Spleen (tissue), 11 donors: ENCODE results near the gene PLPP1. TPM values are rescaled to one million over a fixed set of nuclear protein-coding genes. Genes with fewer than 3 reads are reported as not detected.

ENCODE experiments used
- DNase-seq: peaks from one replicate; pipeline ENCODE4 v3.0.0-alpha.2; 2020
- H3K27ac ChIP-seq, 8 donors: fragments of 200-600 bp; sonication (generic) in 7 of 8; 1 replicate in 4 of 8; 2 replicates in 4 of 8; pipeline versions ENCODE4 v1.5.0 to v1.8.0; 2016 to 2021; ENCODE audit warnings: inconsistent platforms in 4 of 8, mild to moderate bottlenecking in 4 of 8, moderate library complexity in 1 of 8
- H3K27me3 ChIP-seq, 7 donors: fragments of 200-600 bp; sonication (generic) in 6 of 7; replicated peaks in 1 of 7; 1 replicate in 4 of 7; 2 replicates in 3 of 7; pipeline versions ENCODE4 v1.5.0 to v1.8.0; 2016 to 2021; ENCODE audit warnings: inconsistent platforms in 3 of 7, mild to moderate bottlenecking in 1 of 7
- H3K36me3 ChIP-seq, 6 donors: fragments of 200-600 bp; sonication (generic) in 5 of 6; 1 replicate in 4 of 6; 2 replicates in 2 of 6; pipeline versions ENCODE4 v1.5.0 to v1.8.0; 2016 to 2021; ENCODE audit warnings: inconsistent platforms in 2 of 6
- H3K4me1 ChIP-seq, 6 donors: fragments of 200-600 bp; sonication (generic) in 5 of 6; 1 replicate in 3 of 6; 2 replicates in 3 of 6; pipeline versions ENCODE4 v1.5.0 to v1.8.0; 2016 to 2021; ENCODE audit warnings: inconsistent platforms in 3 of 6
- H3K4me3 ChIP-seq, 8 donors: fragments of 200-600 bp; sonication (generic) in 7 of 8; 1 replicate in 4 of 8; 2 replicates in 4 of 8; pipeline versions ENCODE4 v1.5.0 to v1.8.0; 2016 to 2021; ENCODE audit warnings: inconsistent platforms in 4 of 8, mild to moderate bottlenecking in 4 of 8, moderate library complexity in 2 of 8
- H3K9me3 ChIP-seq, 8 donors: fragments of 200-600 bp; sonication (generic) in 7 of 8; 1 replicate in 4 of 8; 2 replicates in 4 of 8; pipeline versions ENCODE4 v1.5.0 to v1.8.0; 2016 to 2021; ENCODE audit warnings: inconsistent platforms in 4 of 8
- POLR2A ChIP-seq, 3 donors: fragments of 450-650 bp; IDR thresholded peaks; one replicate each; pipeline ENCODE4 v1.5.1; 2017; ENCODE audit warnings: antibody characterized with exemption in 3 of 3, mild to moderate bottlenecking in 1 of 3
- POLR2AphosphoS5 ChIP-seq, 3 donors: sonication (generic); formaldehyde crosslinking; IDR thresholded peaks; one replicate each; pipeline ENCODE4 v1.5.1; 2017; ENCODE audit warnings: antibody characterized with exemption in 3 of 3
- WGBS, 5 donors: extraction: QIAGEN DNeasy Blood & Tissue Kit in 3 of 5; methylation state at CpG; one replicate each; pipeline versions ENCODE4 v1.1.5 to v1.1.7; 2013 to 2018; 5-methylcytosine and 5-hydroxymethylcytosine counted together
- intact Hi-C: fragments of 100-400 bp; cut with DNase I; formaldehyde crosslinking; loops from one replicate; pipeline ENCODE4 v1.15.0; 2023; ENCODE audit warnings: low total_unique reads
- polyA plus RNA-seq, 3 donors: library from polyadenylated mRNA; stranded (reverse); fragments of 200-250 nt; gene quantifications; one replicate each; pipeline ENCODE4 v1.2.1, GENCODE V29; 2013
- total RNA-seq, 7 donors: library from RNA; depleted of rRNA in 3 of 7; stranded (reverse); fragments of >200 nt in 3 of 7; fragmentation: NEBNext Ultra II Directional in 4 of 7; extraction: Animal tissue kit (Norgen Biotek cat#: 25700) in 4 of 7; gene quantifications; one replicate each; pipeline versions ENCODE4 v1.1.0 to v1.2.1, GENCODE V29; 2016 to 2021
- TF ChIP-seq, protein P1 (sequence below), 11 experiments: fragments of 200-600 bp in 7 of 11; fragments of 450-650 bp in 4 of 11; sonication (generic) in 4 of 11; IDR thresholded peaks in 8 of 11; conservative IDR thresholded peaks in 3 of 11; 1 replicate in 7 of 11; 2 replicates in 4 of 11; pipeline versions ENCODE4 v1.4.0 to v1.8.0; 2016 to 2021; ENCODE audit warnings: antibody characterized with exemption in 11 of 11, inconsistent platforms in 4 of 11, mild to moderate bottlenecking in 1 of 11
- donor health status: healthy with polysubstance abuse.
- donor health status: DM: no; HTN: no; CAD: no; lungs with moderate emphysema.
- donor health status: DM: no; HTN: no; CAD: no.
- donor health status: Bipolar disorder and iron deficiency.
- donor health status: healthy.
- donor health status: DM: no; HTN: no; CAD: no.
- donor health status: DM: yes; HTN: yes; CAD: no.

Gene PLPP1
- total and polyA plus RNA-seq, 10 donors: 17.0 to 95.5 (median 39.2) TPM

DNA sequence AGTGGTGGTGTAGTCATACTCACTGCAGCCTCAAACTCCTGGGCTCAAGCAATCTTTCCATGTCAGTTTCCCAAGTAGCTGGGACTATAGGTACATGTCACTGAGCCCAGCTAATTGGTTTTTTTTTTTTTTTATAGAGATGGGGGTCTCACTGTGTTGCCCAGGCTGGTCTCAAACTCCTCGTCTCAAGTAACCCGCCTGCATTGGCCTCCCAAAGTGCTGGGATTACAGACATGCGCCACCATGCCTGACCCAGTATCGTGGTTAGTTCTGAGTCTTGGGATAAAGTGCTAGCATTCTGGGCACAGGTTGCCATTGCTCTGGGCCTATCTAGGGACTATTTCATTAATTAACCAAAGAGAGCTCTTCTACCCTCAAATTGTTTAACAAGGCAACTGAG, 108.3 kb downstream of the PLPP1 start:
- 96 to 98% (median 97%) methylated on average over 4 of the region's 4 CpGs for WGBS, 5 donors

DNA sequence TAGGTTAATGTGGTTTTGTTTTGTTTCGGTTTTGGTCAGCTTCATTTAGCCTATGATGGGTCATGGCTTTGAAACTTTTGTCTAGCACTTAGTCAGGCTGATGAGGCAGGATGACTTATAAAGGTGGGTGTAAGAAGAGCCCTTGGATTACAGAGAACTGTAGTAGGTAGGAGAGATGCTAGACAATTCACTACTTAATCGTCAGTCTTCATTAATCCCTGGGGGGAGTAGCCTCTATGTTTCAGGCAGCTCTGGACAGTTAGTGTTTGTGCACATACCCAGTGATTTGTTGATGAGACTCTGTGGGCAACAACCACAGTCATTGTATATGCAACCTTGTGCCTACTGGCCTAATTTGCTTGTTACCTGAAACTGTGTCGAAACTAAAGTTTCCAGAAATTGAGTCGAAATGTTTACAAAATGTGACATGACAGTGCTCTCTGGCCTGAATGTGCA, 113.7 kb downstream of the PLPP1 start:
- no peak overlapping the region for H3K4me3 ChIP-seq
- DNase-seq: no peak
- intact Hi-C loops: no loop called here
- WGBS, 5 donors: 76 to 88% (median 78%) methylated on average over 4 of the region's 4 CpGs
- no peaks in the 10 kb centered on the region for H3K27me3 ChIP-seq
- H3K36me3 ChIP-seq: peaks cover 5 to 99% (median 57%) of the 10 kb centered on the region in 6 donors
- TF ChIP-seq POLR2A (IDR thresholded peaks at IDR 0.05): no peak
- no peak for TF ChIP-seq POLR2AphosphoS5 (IDR thresholded peaks at IDR 0.05)
- TF ChIP-seq, protein P1, sequence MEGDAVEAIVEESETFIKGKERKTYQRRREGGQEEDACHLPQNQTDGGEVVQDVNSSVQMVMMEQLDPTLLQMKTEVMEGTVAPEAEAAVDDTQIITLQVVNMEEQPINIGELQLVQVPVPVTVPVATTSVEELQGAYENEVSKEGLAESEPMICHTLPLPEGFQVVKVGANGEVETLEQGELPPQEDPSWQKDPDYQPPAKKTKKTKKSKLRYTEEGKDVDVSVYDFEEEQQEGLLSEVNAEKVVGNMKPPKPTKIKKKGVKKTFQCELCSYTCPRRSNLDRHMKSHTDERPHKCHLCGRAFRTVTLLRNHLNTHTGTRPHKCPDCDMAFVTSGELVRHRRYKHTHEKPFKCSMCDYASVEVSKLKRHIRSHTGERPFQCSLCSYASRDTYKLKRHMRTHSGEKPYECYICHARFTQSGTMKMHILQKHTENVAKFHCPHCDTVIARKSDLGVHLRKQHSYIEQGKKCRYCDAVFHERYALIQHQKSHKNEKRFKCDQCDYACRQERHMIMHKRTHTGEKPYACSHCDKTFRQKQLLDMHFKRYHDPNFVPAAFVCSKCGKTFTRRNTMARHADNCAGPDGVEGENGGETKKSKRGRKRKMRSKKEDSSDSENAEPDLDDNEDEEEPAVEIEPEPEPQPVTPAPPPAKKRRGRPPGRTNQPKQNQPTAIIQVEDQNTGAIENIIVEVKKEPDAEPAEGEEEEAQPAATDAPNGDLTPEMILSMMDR (IDR thresholded peaks at IDR 0.05 in 8 of 11, conservative IDR thresholded peaks at IDR 0.05 in 3 of 11): no peak
- no peaks in the 10 kb centered on the region for H3K9me3 ChIP-seq
- no peak overlapping the region for H3K27ac ChIP-seq
- peaks cover 0 to 7% (median 2%) of the 10 kb centered on the region in 6 donors for H3K4me1 ChIP-seq

More for the DNA sequence above, 108.3 kb downstream of the PLPP1 start:
- TF ChIP-seq POLR2AphosphoS5 (IDR thresholded peaks at IDR 0.05): no peak
- no peak for TF ChIP-seq POLR2A (IDR thresholded peaks at IDR 0.05)
- TF ChIP-seq, protein P1 (IDR thresholded peaks at IDR 0.05 in 8 of 11, conservative IDR thresholded peaks at IDR 0.05 in 3 of 11): no peak
- Histone ChIP-seq H3K4me1 (no peaks in the 10 kb centered on the region), H3K27me3 (no peaks in the 10 kb centered on the region), H3K9me3 (peaks cover 0 to 22% (median 13%) of the 10 kb centered on the region in 8 donors), H3K4me3 (no peak overlapping the region), H3K36me3 (peaks cover 5 to 90% (median 66%) of the 10 kb centered on the region in 6 donors), H3K27ac (no peak overlapping the region)
- intact Hi-C loops: no loop called here
- no peak for DNase-seq

DNA sequence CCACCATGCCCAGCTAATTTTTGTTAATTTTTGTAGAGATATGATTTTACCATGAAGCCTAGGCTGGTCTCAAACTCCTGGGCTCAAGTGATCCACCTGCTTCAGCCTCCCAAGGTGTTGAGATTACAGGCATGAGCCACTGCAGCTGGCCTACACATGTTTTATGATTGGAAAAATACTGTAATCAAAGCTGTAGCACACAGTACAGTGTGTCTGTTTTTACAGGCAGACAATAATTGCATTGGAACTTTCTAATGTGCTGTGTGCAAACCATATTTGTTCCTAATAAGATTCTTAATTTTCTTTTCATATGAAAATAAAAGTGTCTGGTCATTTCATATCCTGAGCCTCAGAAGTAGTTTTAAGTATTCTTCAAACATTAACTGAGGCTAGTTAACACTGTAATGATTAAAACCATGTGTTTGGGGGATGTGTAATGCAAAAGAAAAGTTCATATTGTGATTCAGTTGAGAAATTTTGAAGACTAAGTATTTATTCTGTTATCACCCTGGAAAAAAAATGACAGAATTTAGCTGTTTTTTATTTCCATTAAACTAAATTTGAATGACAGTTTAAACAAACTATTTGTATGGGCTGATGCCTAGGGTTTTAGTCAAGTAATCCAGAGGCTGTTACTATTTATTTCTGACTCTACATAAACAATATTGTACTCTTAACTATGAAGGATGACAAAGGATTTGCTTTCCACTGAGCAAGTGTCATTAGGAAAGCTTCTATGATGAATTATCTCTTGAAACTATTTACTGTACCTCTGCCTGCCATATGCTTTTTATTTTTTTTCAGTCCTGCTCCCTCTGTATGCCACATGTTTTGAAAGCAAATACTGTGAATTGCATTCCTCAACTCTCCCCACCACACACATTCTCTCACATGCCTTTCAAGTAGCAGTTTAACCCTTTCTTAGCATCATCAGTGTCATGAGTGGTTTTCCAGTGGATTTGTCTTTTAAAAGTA, 115.5 kb downstream of the PLPP1 start:
- Histone ChIP-seq H3K4me3 (no peak overlapping the region), H3K27ac (no peak overlapping the region), H3K36me3 (peaks cover 5 to 99% (median 52%) of the 10 kb centered on the region in 6 donors), H3K4me1 (peaks cover 0 to 7% (median 2%) of the 10 kb centered on the region in 6 donors), H3K27me3 (no peaks in the 10 kb centered on the region), H3K9me3 (no peaks in the 10 kb centered on the region)
- no peak for DNase-seq
- TF ChIP-seq, protein P1 (IDR thresholded peaks at IDR 0.05 in 8 of 11, conservative IDR thresholded peaks at IDR 0.05 in 3 of 11): no peak
- TF ChIP-seq POLR2A (IDR thresholded peaks at IDR 0.05): no peak
- no peak for TF ChIP-seq POLR2AphosphoS5 (IDR thresholded peaks at IDR 0.05)
- intact Hi-C loops: no loop called here

DNA sequence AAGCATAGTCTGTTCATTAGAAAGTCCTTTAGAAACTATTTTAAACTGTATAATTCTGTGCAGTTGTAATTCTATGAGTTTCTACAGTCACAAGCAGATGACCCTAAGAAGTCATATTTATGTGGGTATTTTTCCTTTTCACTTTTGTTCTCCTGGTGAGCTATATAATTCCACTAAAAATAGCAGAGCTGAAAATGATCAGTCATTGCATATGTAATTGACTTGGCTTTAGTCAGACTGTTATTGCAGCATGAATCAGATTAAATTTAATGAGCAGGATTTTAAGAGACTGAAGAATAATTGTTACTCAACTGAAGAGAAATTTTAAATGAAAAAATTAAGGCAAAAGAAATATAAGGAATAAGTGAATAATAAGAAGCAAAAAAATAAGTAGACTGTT, 118.5 kb downstream of the PLPP1 start:
- H3K27me3 ChIP-seq: no peaks in the 10 kb centered on the region
- no peaks in the 10 kb centered on the region for H3K9me3 ChIP-seq
- no peak overlapping the region for H3K27ac ChIP-seq
- H3K4me3 ChIP-seq: no peak overlapping the region
- intact Hi-C loops: no loop called here
- H3K36me3 ChIP-seq: peaks cover 0 to 99% (median 30%) of the 10 kb centered on the region in 6 donors
- DNase-seq: no peak
- TF ChIP-seq, protein P1 (IDR thresholded peaks at IDR 0.05 in 8 of 11, conservative IDR thresholded peaks at IDR 0.05 in 3 of 11): no peak
- TF ChIP-seq POLR2A (IDR thresholded peaks at IDR 0.05): no peak
- TF ChIP-seq POLR2AphosphoS5 (IDR thresholded peaks at IDR 0.05): no peak
- peaks cover 0 to 7% (median 2%) of the 10 kb centered on the region in 6 donors for H3K4me1 ChIP-seq
